Muscle of arm (tissue), 14 donors: ENCODE results near the gene MED13L. TPM values are rescaled to one million over a fixed set of nuclear protein-coding genes. Genes with fewer than 3 reads are reported as not detected.

Source experiments
- DNase-seq: peaks from one replicate; pipeline ENCODE4 v3.0.0-alpha.2; 2013
- long read RNA-seq, 11 donors: transcript quantifications; one replicate each; lab custom pipeline, GENCODE V29; 2026
- polyA plus RNA-seq, 12 donors: library from polyadenylated mRNA; unstranded; fragments of 120-200 nt; gene quantifications; one replicate each; pipeline ENCODE4 v1.2.1, GENCODE V29; 2013; ENCODE audit not compliant: insufficient read length in 12 of 12

The MED13L gene
- polyA plus RNA-seq: 10 to 100 TPM in 11 of 12 donors, not detected in 1; 44.9 to 66.0 (median 55.5) TPM
- long read RNA-seq, donor 1, full-length matches to known transcripts: 19 of 24 reads
- long read RNA-seq, donor 1, partial matches to known transcripts: 5 of 24 reads
- long read RNA-seq, donor 1, other reads (novel, unspliced or antisense): 0 of 24 reads
- long read RNA-seq, donor 2, partial matches to known transcripts: 0 of 2 reads
- long read RNA-seq, donor 2, other reads (novel, unspliced or antisense): 0 of 2 reads
- long read RNA-seq, donor 3: 0 reads
- long read RNA-seq, donor 4, full-length matches to known transcripts: 4 of 4 reads
- long read RNA-seq, donor 4, partial matches to known transcripts: 0 of 4 reads
- long read RNA-seq, donor 4, other reads (novel, unspliced or antisense): 0 of 4 reads
- long read RNA-seq, donor 5: 0 reads
- long read RNA-seq, donor 6, partial matches to known transcripts: 0 of 1 reads
- long read RNA-seq, donor 6, other reads (novel, unspliced or antisense): 0 of 1 reads
- long read RNA-seq, donor 7, full-length matches to known transcripts: 2 of 2 reads
- long read RNA-seq, donor 7, partial matches to known transcripts: 0 of 2 reads
- long read RNA-seq, donor 7, other reads (novel, unspliced or antisense): 0 of 2 reads
- long read RNA-seq, donor 8, full-length matches to known transcripts: 2 of 14 reads
- long read RNA-seq, donor 8, partial matches to known transcripts: 12 of 14 reads
- long read RNA-seq, donor 8, other reads (novel, unspliced or antisense): 0 of 14 reads
- long read RNA-seq, donor 9, full-length matches to known transcripts: 4 of 4 reads
- long read RNA-seq, donor 9, partial matches to known transcripts: 0 of 4 reads
- long read RNA-seq, donor 9, other reads (novel, unspliced or antisense): 0 of 4 reads
- long read RNA-seq, donor 10, full-length matches to known transcripts: 6 of 6 reads
- long read RNA-seq, donor 10, partial matches to known transcripts: 0 of 6 reads
- long read RNA-seq, donor 10, other reads (novel, unspliced or antisense): 0 of 6 reads
- long read RNA-seq, donor 11, full-length matches to known transcripts: 5 of 5 reads
- long read RNA-seq, donor 11, partial matches to known transcripts: 0 of 5 reads
- long read RNA-seq, donor 11, other reads (novel, unspliced or antisense): 0 of 5 reads

DNA sequence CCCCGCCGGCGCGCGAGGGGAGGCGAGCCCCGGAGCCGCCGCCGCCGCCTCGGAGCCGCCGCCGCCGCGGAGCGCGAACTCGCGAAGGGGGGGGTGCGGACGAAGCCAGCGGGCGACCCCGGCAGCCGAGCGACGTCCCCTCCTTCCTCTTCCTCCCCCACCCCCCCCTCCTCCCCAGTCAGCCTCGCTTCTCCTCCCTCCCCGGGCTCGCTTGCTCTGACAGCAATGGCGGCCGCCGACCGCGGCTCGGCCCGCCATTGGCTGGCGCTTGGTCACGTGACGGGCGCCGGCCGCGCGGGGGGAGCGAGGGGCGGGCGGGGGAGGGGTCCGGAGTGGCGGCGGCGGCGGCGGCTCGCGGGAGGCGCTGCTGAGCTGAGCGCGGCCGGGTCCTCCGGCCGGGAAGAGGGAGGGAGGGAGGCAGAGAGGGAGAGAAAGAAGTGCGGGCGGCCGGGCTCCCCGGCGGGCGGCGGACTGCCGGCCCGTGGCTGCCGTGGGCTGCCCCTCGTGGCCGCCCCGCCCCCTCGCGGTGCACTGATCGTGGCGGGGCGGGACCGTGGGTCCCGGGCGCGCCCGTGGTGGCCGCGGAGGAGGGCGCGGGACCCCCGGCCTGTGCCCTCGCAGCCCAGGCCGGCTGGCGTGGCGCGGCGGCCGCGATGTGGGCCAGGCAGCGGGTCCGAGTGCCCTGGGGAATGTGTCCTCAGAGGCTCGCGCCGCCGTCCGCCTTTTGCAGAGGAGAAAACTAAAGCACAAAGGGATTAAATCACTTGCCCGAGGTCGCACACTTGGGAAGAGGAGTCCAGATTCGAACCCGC is at the start of gene MED13L:
MED13L (minus strand) TSS at position 227 of the 812 bp plus-strand sequence. CDS start 562 bp downstream, outside the sequence.
- DNase-seq: peak; percentile 85

DNA sequence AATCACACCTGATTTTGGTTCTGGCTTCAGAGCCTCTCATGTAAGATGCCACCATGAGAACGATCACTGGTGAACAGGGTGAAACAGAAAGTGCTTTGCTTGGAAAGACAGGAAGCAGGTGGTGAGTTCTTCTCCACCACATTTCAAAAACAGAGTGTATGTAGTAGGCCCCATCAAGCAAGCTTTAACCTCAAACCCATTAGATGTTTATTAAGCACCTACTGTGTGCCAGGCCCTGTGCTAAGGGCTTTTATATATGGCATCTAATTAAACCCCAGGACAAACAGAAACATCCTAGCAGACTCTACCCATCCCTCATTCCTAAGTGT is 47.8 kb upstream of the MED13L start:
- no peak for DNase-seq

GRCh38 chr12:116324654-116325335 is 47.3 kb upstream of the MED13L start:
- no peak for DNase-seq

DNA sequence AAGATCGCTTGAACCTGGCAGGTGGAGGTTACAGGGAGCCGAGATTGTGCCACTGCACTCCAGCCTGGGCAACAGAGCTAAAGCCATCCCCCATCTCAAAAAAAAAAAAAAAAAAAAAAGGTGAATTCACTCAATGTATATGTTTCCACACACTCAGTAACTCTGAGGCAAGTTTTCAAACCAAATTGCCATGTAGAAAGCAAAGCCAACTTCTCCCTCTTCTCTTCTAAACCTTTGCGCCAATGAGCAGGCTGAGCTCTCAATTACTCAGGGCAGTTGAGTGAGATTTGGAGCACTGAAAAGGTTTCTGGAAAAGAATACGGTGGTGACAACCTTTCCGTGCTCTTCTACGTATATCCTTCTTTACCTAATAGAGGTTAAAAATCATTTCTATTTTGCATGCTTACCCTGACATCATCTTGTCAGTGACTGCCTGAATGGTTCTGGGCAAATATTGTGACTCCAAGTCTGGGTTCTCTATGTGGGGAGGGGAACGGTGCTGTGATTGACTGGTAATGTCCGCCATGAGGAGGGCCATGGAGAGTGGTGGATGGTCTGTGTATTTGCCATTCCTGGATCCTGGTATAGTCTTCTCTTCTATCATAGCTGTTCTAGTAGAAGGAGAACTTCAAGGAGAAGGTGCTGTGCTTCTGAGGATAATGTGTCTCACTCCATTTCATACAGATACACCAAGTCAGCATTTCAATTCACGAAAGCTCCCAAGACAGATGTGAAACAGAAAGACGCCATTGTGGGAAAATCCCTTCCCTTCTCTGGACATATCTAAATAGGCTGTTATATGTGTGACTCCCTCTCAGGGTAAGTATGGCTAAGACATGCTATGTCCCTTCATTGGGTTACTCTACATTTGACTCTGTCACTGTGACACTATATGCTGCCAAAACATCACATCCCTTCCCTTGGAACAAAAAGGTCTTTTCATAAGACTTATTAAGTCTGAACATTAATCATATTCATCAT is 46.2 kb upstream of the MED13L start:
- DNase-seq: no peak

- no peak for DNase-seq
These were observed 44.4 kb upstream of the MED13L start for GRCh38 chr12:116321913-116322312.

GRCh38 chr12:116320791-116321217 is 43.3 kb upstream of the MED13L start:
- peak; percentile 65 for DNase-seq

- peak; percentile 91 for DNase-seq
These were observed 42.6 kb upstream of the MED13L start for GRCh38 chr12:116319898-116320621.

GRCh38 chr12:116319233-116319897 is 41.9 kb upstream of the MED13L start:
- peak; percentile 73 for DNase-seq

- peak; percentile 79 for DNase-seq
These were observed 41.2 kb upstream of the MED13L start for GRCh38 chr12:116318576-116319232.

DNA sequence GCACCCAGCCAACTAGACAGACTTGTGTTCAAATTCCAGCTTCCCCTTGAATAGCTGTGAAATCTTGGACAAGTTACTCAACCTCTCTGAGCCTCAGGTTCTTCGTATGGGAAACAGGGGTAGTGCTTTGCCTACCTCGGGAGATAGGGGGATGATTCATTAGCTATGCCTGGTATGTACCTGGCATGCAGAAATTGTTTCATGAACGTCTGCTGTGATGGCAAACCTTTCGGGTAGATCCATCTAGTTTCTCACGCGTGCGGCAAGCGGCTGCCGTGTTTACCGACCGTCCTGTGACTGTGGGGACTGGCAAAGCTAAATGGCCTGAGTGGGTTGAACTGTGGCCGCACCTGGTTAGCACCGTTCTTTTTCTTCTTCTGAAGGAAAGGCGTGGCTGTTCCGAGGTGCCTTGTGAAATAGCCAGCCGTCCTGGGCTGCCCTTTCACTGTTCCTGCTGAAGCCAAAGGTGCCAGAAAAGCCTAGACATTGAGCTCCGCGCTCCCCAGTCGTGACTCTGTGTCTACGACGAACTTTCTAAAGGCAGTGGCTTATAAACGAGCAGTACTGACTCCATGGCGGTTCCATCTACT is 40.6 kb upstream of the MED13L start:
- DNase-seq: no peak

GRCh38 chr12:116317139-116317538 is 39.6 kb upstream of the MED13L start:
- no peak for DNase-seq

GRCh38 chr12:116314477-116314876 is 37.0 kb upstream of the MED13L start:
- no peak for DNase-seq

GRCh38 chr12:116313194-116313927 is 35.9 kb upstream of the MED13L start:
- DNase-seq: no peak

DNA sequence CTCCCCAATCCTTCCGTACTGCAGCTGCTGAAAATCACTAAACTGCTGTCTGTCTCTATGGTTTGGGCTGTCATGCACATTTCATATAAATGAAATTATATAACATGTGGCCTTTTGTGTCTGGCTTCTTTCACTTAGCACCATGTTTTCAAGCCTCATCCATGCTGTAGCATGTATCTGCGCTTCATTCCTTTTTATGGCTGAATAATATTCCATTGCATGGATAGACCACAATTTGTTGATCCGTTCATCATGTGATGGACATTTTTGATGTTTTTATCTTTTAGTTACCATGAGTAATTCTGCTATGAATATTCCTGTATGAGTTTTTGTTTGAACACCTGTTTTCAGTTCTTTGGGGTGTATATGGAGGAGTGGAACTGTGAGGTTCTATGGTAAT is 32.6 kb upstream of the MED13L start:
- DNase-seq: no peak

GRCh38 chr12:116309343-116309742 is 31.9 kb upstream of the MED13L start:
- no peak for DNase-seq

- DNase-seq: no peak
These were observed 31.2 kb upstream of the MED13L start for GRCh38 chr12:116308647-116309046.
